GM19467 (cell line): Measurements from ENCODE around the gene CDT1.
A peak's percentile ranks its signal among the peaks of the same experiment; 100 is the strongest.

Experiments
- ATAC-seq: cut with Tn5 transposase; IDR thresholded peaks from one replicate; pipeline ENCODE4 v1.9.1; 2021; ENCODE audit warnings: mild to moderate bottlenecking, moderate library complexity; ENCODE audit not compliant: unreplicated experiment

CDT1 gene

DNA sequence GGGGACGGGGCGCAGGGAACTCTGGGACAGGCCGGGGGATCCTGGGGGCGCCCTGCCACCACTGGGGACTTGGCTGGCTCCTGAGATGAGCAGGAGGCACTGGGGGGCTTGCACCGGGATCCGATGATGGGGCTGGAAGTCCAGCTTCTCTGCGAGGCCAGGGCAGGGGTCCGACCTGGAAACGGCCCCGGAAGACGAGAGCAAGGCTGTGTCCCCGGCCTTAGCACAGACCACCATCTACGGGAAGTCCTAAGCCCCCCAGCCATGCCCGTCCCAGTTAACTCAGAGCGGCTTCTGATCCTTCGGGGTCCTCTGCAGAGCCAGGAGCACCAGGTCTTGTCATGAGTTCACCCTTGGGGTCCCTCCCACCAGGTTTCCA, 573 bp downstream of the CDT1 start:
- ATAC-seq: no peak

DNA sequence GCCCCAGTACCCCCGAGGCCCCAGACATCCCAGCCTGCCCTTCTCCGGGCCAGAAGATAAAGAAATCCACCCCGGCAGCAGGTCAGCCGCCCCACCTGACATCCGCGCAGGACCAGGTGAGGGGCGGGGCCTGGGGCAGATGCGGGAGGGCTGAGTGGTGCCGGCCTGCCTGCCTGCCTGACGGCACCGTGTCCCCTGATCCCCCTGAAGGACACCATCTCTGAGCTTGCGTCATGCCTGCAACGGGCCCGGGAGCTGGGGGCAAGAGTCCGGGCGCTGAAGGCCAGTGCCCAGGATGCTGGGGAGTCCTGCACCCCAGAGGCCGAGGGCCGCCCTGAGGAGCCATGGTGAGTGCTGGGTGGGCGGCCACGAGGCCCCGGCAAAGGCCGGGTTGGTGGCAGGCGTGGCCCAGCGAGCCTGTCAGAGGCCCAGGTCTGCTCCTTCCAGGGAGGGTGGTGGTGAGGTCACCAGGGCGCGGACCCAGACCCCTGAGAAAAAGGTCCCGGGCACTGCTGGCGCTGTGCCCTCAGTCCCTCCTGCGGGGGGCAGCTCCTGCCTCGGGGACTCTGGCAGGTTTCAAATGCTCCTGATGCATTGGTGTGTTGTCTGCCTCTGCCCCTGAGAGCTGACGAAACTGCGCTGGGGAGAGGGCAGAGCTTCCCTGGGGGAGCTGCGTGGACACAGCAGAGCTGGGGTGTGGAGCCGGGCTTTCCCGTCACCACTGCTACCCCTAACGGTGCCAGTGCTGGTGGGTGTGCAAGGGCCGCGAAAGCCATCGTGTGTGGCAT, 1.2 kb downstream of the CDT1 start:
- no peak for ATAC-seq

DNA sequence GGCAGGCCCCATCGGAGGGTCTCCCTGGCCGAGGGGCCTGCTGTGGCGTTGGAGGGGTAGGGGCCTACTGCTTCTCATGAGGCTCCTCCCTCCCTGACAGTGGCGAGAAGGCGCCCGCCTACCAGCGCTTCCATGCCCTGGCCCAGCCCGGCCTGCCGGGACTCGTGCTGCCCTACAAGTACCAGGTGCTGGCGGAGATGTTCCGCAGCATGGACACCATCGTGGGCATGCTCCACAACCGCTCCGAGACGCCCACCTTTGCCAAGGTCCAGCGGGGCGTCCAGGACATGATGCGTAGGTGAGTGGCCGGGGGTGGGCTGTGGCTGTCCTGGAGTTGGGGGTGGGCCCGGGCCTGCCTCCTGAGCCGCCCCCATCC, 1.7 kb downstream of the CDT1 start:
- ATAC-seq: no peak

DNA sequence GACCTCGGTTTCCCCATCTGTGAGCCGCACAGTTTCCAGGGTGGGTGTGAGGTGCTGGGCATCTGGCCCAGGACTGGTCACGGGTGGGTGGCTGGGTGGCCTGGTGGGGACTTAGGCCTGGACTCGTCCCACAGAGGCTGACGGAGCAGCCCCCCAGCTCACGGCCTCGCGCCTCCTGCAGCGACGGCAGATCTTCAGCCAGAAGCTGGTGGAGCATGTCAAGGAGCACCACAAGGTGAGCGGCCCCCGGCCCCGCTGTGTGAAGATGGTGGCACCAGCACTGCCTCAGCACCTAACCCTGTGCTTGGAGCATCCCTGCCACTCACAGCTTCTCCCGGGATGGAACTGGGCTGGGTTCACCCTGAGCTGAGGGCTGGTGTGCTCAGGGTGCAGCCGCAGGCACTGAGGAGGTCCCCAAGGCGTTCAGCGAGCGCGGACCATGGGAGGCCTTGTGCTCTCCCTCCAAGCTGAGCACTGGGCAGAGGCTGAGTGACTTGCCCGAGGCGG, 2.4 kb downstream of the CDT1 start:
- ATAC-seq: no peak

DNA sequence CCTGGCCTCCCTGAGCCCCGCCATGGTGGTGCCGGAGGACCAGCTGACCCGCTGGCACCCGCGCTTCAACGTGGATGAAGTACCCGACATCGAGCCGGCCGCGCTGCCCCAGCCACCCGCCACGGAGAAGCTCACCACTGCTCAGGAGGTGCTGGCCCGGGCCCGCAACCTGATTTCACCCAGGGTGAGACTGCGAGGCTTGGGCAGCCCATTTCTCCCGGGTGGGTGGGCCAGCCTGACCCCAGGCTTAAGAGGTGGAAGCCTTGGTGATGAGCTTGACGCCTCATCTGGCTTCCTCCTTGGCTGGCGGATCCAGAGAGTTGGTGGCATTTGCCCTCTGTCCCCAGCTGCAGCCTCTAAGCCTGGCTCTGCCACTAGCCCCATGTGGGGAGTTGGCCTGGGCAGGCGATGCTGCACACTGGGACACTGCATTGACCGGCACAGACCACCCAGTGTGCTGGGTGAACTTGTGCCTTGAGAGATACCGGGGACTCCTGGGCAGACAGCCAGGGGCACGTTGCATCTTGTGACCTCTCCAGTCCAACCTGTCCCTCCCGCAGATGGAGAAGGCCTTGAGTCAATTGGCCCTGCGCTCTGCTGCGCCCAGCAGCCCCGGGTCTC, 3.0 kb downstream of the CDT1 start:
- no peak for ATAC-seq

DNA sequence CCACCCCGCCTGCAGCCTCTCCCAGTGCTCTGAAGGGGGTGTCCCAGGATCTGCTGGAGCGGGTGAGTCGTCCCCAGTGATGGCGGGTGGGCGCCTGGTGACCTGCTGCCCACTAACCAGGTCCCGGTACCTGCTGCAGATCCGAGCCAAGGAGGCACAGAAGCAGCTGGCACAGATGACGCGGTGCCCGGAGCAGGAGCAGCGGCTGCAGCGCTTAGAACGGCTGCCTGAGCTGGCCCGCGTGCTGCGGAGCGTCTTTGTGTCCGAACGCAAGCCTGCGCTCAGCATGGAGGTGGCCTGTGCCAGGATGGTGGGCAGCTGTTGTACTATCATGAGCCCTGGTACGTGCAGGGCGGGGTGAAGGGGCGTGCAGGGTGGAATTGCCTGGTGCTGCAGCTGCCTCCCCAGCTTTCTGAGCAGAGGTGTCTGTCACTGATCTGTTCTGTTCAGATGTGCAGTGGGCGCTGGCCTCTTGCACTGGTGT, 3.6 kb downstream of the CDT1 start:
- ATAC-seq: no peak

DNA sequence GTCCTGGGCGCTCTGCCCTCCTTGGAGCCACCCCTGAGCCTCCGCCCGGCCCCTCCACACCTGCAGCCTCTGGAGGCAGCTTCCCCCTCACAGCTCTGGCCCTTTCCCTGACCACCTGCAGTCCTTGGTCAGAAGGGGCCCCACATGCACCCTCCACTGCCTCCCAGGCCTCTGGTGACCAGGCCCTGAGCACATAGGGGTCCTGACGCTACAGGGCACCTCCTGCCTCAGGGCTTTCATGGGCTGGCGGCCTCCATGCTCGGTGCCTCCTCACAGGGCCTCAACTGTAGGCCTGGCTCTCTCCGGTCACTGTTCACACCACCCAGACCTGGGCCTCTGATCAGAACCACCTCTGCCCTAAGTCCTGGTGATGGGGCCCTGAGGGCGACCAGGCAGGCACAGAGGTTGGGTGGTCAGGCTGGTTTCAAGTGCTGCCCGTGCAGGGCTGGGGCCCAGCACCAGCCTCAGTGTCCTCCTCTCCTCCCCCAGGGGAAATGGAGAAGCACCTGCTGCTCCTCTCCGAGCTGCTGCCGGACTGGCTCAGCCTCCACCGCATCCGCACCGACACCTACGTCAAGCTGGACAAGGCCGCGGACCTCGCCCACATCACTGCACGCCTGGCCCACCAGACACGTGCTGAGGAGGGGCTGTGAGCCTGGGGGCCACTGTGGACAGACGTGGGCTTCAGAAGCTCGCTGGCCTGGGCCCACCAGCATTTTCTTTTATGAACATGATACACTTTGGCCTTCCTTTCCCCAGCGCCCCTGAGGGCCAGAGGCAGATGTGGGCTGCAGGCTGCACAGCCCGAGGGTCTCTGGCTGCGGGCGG, 4.3 kb downstream of the CDT1 start:
- no peak for ATAC-seq

DNA sequence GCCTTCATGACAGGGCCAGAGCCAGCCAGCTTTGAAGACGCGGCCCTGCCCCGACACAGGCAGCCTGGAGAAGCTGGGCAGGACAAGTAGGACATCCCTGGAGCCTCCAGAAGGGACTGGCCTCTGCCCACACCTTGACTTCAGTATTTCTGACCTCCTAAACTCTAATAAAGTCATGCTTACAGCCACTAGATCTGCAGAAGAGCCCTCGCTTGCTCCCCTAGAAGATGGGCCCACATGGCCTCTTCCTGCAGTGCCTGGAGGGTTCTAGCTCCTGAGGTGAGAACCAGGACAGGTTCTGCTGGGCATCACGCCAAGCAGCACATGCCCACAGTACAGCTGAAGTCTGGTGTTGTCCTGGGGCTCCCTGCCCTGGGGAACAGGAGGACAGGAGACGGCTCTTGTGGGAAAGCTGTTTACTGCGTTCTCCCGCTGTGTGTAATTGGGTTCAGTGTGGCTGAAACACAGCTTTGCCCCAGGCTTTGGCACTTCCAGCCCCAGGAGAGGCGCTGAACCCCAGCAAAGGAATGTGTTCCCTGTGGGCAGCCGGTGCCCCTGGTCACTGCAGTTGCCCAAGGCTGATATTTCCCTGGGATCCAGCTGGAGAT, 5.6 kb downstream of the CDT1 start:
- ATAC-seq: no peak

DNA sequence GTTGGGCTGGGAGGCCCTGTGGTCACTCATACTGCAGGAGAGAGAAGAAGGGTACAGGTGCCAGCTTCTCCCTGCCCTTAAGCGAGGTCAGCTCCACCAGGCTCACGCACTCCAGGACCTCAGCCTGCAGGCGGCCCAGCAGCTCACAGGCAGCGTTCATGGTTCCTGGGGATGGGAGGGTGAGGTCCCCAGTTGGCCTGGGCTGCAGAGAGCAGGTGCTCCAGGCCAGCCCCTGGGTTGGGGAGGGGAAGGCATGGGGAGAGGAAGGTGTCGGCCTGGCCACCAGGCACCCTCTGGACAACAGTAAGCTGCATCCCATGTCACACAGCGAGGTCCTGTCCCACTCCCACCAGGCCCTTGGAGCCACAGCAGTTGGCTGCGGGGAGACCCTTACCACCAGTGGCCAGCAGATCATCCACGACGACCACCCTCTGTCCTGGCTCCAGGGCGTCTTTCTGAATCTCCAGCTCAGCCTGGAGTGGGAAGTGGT, 6.1 kb downstream of the CDT1 start:
- ATAC-seq: no peak

DNA sequence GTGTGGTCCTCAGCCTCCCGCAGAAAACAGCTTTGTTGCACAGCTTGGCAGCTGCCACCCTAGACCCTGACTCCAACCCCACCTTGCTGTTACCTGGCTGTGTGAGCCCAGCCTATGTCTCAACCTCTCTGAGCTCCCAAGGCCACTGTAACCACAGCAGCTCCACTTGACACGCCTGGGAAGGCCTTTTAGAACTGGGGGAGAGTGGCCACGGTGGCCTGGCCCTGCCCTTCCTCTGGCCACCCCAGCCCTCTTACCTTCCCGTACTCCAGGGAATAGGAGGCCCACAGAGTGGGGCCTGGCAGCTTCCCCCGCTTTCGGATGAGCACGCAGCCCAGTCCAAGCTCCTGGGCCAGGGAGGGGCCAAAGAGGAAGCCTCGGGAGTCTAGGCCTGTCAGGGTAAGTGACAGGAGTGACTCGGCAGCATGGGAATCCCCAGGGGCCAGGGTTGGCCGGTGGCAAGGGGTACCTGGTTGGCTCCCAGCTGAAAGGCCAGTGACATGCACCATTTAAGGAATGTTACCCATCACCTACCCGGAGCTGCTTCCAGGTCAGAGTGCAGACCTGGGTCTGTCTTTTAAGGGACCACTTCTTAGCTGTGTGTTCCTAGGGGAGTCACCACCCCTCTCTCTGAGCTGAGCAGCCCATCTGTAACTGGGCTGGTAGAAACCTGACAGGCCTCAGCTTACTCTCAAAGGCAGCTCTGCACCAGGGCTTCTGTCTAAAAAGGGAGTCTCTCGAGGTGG, 6.8 kb downstream of the CDT1 start:
- ATAC-seq: no peak

DNA sequence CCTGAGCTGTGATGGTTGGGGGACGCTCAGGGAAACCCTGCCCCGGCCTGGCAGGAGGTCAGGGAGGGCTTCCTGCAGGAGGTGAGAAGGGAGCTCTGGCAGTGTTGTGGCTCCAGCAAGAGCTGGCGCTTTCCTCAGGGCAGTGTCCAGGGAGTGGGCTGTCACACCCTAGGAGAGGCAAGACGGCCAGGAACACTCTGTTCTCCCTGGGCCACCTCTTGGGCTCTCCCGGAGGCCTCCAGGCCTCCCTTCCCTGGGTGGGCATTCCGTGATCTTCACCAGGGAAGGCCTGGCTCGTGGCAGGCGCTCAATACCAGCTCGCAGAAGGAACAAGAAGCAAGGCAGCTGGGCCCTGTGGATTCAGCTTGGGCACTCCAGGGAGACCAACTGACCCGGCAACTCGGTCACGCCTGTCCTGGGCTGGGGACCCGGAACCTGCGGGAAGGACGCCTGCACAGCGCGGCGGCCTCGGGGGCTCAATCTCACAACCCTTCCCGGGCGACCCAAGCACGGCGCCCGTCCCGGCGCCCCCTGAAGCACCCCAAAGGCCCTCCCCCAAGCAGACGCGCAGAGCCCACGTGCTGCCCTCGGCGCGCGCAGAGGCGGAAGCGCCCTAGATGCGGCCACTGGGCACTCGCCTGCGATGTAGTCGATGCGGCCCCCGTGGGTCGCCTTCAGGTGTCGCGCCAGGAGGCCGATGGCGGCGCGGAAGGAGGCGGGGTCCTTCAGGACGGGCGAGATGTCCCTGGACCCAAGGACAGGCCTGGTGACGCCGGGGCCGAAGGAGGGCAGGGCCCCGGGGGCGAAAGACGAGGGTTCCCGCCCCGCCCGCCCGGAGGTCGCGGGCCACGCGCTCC, 7.6 kb downstream of the CDT1 start:
- ATAC-seq: peak; percentile 33

DNA sequence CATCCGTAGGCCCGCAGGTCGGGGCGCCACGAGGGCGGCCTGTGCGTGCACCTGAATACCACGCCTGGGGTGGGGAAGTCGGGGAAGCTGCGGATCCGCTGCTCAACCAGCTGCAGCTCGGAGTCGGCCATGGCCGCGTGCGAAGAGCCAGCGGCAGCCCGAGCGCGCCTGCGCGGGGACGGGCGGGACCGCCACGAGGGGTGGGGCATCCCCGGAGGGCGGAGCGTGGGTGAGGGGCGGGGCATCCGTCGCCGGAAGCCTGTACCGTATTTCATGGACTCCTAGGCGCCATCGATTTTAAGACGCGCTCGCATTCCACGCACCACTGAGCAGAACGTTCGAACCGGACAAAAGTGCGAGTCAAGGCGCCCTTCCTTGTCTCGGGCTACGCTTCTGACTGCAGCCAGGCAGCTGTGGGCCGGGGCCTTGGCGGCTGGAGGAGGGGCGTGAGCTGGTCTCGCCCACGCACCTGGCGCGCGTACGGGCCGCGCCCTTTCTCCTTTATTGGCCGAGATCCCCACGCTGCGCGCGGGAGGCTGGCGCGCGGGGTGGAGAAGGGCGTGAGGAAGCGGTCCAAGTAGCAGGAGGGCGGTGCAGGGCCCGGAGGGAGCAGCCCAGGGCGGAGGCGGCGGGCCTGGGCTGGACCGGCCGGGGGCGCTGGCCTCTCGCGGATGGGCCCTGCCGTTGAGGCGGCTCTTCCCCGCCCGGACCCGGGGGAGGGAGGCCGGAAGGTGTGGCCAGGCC, 8.4 kb downstream of the CDT1 start, which contains the start of gene APRT:
TSS of gene APRT (minus strand) at position 160 of the 744 bp plus-strand sequence. CDS start at position 131, 29 bp downstream.
- ATAC-seq: peak; percentile 74

DNA sequence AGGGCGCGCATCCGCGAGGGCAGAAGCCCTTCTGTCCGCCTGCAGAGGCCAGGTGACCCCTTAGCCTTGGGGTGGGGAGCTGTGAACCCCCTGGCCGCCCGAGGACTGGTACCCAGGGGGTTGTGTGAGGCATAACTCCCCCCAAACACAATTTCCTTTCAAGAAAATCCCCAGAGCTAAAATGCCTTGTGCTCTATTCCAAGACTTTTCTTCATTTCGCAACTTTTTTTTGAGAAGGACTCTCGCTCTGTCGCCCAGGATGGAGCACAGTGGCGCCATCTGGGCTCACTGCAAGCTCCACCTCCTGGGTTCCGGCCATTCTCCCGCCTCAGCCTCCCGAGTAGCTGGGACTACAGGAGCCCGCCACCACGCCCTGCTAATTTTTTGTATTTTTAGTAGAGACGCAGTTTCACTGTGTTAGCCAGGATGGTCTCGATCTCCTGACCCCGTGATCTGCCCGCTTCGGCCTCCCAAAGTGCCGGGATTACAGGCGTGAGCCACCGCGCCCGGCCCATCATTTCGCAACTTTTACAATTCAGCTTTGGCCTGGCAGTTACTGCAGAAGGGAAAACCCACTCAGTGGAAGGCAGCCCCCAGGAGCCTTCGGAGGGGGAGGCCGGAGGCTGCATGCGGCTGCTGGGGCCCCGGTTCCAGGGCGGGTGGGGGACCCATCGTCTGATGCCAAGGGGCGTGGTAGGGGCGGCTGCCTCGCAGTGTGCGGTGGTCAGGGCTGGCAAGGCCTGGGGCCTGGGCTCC, 9.1 kb downstream of the CDT1 start:
- ATAC-seq: no peak

DNA sequence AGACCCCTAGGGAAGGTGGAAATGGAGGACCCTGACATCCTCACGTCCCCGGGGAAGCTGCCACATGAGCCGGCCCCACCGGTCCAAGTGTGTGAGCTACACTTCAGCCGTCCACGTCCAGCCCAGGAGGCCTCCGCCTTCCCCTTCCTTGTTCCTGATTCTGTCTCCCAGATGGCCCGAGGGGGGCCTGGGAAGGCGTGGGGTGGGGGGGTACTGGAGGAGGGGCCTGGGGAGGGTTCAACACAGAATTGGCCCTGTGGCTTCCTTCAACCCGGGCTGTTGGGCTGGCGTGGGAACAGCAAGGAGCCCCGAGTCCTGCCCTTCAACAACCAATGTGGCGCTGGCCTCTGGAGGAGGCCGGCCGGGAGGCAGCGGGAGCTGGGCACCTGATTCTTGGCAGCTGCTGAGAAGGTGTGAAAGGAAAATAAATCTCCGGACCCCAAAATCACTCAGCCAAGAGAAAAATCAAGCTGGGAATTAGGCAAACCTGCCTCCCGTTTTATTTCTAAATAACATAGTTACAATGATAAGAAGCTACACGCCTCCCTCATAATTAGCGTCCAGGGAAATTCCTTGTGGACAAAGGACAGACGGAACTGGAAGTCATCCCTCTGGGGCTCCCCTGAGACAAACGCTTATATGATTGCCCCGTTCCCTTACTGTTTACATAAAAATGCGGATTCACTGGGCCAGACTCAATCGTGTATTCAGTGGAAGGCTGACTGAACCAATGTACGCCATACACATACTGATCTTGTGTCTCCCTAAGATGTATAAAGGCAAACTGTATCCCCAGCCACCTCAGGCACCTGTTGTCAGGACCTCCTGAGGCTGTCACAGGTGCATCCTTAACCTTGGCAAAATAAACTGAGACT, 9.9 kb downstream of the CDT1 start:
- no peak for ATAC-seq

DNA sequence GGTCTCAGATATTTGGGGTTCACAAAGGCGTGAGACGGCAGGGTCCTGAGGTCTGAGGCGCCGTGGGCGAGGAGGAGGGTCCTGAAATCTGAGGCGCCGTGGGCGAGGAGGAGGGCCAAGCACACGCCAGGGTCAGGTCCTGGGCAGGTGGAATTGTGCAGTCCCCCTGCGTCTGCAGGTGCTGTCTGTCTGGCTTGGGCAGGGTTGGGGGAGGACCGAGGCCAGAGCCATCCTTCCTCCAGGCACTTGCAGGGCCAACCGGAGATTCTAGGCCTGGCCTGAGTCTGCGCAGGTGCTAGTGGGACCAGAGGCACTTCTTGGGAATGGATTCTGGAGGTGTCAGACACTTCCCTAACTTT, 10.5 kb downstream of the CDT1 start:
- ATAC-seq: no peak

DNA sequence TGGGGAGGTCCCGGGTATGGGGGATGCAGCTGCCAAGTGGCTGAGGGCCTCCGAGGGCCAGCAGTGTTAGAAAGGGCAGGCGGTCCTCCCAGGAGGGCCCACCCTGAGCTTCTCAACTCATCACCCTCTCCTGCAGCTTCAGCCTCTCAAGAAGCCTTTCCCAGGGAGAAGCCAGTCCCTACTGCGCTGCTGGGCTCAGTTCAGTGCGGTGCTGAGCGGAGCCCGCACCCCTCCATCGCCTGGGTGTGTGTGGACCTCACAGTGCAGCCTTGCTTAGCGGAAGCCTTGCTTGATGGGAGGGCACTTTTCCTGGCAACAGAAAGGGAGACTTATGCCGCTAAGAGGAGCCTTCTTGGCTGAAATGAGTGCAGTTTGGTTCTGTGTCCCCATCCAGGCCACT, 11.6 kb downstream of the CDT1 start:
- no peak for ATAC-seq
